ENCODE data around the gene ZDHHC3.

GRCh38 chr3:45000823-45001222 lies 24.8 kb upstream of the ZDHHC3 start:
- TF ChIP-seq CTCF (IDR thresholded peaks at IDR 0.05) (no peak), GABPA (IDR thresholded peaks at IDR 0.05; ENCODE audit: low read depth) (no peak), RFX5 (IDR thresholded peaks at IDR 0.05; ENCODE audit: low read length) (no peak), MEF2A (IDR thresholded peaks at IDR 0.05; ENCODE audit: borderline replicate concordance, low read depth) (no peak), EP300 (IDR thresholded peaks at IDR 0.05; ENCODE audit: borderline replicate concordance in 1 of 2, low read depth in 1 of 2, low read length in 1 of 2) (no peak), POLR2AphosphoS5 (IDR thresholded peaks at IDR 0.05; ENCODE audit: low read depth, low read length) (no peak), EZH2phosphoT487 (IDR thresholded peaks at IDR 0.05; ENCODE audit: borderline replicate concordance, low read depth) (no peak), TEAD4 (IDR thresholded peaks at IDR 0.05; ENCODE audit: borderline replicate concordance, insufficient read depth) (no peak), NFIC (IDR thresholded peaks at IDR 0.05; ENCODE audit: borderline replicate concordance) (no peak), SIN3A (IDR thresholded peaks at IDR 0.05; ENCODE audit: borderline replicate concordance, low read depth, low read length) (no peak)
